ENCODE results near the gene PTPRE. TPM values are rescaled to one million over a fixed set of nuclear protein-coding genes. Genes with fewer than 3 reads are reported as not detected.

Gene PTPRE
- total RNA-seq, 2 experiments from 2014 or later: 19.9 to 22.3 TPM

DNA sequence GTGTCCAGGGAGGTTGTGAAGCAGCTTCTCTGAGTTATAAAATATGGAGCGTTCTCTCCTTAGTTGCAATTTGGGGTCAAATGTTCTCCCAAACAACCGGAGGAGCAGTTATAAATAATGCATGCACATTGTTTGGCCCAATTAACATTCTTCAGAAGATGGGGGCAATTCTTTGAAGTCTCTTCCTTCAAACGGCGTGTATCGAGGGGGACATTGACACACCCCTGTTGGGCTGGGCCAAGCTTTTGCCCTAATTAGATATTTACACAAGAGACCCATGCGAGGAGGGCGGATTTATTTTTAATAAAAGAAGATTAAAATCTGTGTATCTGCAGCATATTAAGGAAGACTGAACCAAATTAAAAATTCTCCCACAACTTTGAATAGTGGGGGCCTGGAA is 107.3 kb downstream of the PTPRE start:
- peaks cover 14% of the 10 kb centered on the region for H3K4me1 Mint-ChIP-seq (ENCODE audit: low read depth)
- H3K27ac Mint-ChIP-seq: no peak overlapping the region
- ChIA-PET POLR2A (interaction anchor here (1.6 kb wide), 1 partner anchor 23 kb away, joined by 4 read pairs; no protein-coding TSS in a partner anchor), CTCF (interaction anchor here (1.1 to 4.7 kb wide), 2 partner anchors 55 to 107 kb away, joined by 9 to 35 read pairs; partner anchors contain the start of gene PTPRE)
- TF ChIP-seq, protein P1, sequence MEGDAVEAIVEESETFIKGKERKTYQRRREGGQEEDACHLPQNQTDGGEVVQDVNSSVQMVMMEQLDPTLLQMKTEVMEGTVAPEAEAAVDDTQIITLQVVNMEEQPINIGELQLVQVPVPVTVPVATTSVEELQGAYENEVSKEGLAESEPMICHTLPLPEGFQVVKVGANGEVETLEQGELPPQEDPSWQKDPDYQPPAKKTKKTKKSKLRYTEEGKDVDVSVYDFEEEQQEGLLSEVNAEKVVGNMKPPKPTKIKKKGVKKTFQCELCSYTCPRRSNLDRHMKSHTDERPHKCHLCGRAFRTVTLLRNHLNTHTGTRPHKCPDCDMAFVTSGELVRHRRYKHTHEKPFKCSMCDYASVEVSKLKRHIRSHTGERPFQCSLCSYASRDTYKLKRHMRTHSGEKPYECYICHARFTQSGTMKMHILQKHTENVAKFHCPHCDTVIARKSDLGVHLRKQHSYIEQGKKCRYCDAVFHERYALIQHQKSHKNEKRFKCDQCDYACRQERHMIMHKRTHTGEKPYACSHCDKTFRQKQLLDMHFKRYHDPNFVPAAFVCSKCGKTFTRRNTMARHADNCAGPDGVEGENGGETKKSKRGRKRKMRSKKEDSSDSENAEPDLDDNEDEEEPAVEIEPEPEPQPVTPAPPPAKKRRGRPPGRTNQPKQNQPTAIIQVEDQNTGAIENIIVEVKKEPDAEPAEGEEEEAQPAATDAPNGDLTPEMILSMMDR (IDR thresholded peaks at IDR 0.05): no peak
- ATAC-seq: no peak
- peaks cover 9% of the 10 kb centered on the region for H3K27me3 Mint-ChIP-seq
- no peak overlapping the region for H3K4me3 Mint-ChIP-seq
- H3K9me3 Mint-ChIP-seq: no peaks in the 10 kb centered on the region
- no peak for DNase-seq
- intact Hi-C loops (cut with micrococcal nuclease): loop anchor here (10.0 kb wide), 2 partner anchors 51 to 299 kb away; no protein-coding TSS in a partner anchor
- no peaks in the 10 kb centered on the region for H3K36me3 Mint-ChIP-seq (ENCODE audit: low read depth)

DNA sequence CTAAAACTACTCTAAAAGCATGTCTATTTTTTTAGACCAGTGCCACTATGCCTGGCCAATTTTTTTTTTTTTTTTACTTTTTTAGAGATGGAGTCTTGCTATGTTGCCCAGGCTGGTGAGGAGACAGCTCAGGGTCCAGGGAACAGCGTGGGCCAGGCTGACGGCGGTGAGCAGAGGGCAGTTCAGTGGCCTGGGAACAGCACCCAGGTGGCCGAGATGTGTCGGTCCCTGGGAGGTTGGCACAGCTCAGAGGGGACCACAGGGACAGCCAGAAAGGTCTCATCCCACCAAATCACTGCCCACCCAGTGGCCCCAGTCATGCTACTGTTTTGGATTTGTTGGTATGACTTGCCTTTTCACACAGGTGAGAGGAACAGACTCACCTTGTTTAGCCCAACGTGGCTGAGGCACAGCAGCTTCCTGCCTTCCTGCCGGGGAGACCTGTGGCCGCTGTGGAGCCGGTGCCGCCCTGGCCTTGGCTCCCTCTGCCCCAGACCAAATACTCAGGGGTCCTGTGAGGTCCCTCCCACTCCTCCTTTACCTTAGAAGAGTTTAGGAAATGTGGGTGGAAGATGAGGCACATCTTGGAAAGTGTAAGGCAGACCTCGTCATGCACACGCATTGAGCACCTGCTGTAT is 109.6 kb downstream of the PTPRE start:
- TF ChIP-seq, protein P1 (IDR thresholded peaks at IDR 0.05): no peak
- H3K4me3 Mint-ChIP-seq: no peak overlapping the region
- no peak for DNase-seq
- CTCF ChIA-PET: interaction anchor here (1.1 to 3.3 kb wide), 5 partner anchors 9 to 110 kb away, joined by 3 to 13 read pairs (median 11); partner anchors contain the start of gene PTPRE
- no peaks in the 10 kb centered on the region for H3K9me3 Mint-ChIP-seq
- no peaks in the 10 kb centered on the region for H3K36me3 Mint-ChIP-seq (ENCODE audit: low read depth)
- no peak overlapping the region for H3K27ac Mint-ChIP-seq
- POLR2A ChIA-PET: no interaction called here
- H3K4me1 Mint-ChIP-seq (ENCODE audit: low read depth): peaks cover 8% of the 10 kb centered on the region
- peaks cover 4% of the 10 kb centered on the region for H3K27me3 Mint-ChIP-seq
- no peak for ATAC-seq
- intact Hi-C loops (cut with micrococcal nuclease): loop anchor here (10.0 kb wide), 2 partner anchors 48 to 302 kb away; no protein-coding TSS in a partner anchor

DNA sequence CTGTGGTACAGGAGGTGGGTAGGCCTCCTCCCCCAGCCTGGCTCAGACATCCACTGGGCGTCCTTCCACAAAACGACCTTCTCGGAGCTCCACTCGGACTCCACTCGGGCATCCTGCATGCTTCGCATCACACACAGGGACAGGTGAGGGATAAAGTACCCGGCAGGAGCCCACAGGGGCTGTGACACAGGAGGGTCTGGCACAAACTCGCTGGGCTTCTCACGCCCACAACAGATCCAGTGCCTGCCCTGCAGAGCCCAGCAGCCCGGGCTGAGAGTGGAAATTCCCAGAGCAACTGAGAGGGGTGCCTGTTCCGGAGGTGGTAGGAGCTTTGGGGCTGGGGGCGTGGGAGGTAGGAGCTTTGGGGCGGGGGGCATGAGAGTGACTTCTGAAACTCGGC is 110.9 kb downstream of the PTPRE start:
- ChIA-PET POLR2A (no interaction called here), CTCF (interaction anchor here (1.6 to 3.3 kb wide), 3 partner anchors 17 to 111 kb away, joined by 7 to 11 read pairs (median 9); partner anchors contain the start of gene PTPRE)
- Mint-ChIP-seq H3K4me1 (ENCODE audit: low read depth) (peaks cover 6% of the 10 kb centered on the region), H3K27ac (no peak overlapping the region), H3K27me3 (peaks cover 4% of the 10 kb centered on the region), H3K36me3 (ENCODE audit: low read depth) (no peaks in the 10 kb centered on the region), H3K4me3 (peak overlapping the region; percentile 47), H3K9me3 (no peaks in the 10 kb centered on the region)
- ATAC-seq: no peak
- DNase-seq: no peak
- intact Hi-C loops (cut with micrococcal nuclease): loop anchor here (10.0 kb wide), 2 partner anchors 47 to 303 kb away; no protein-coding TSS in a partner anchor
- TF ChIP-seq, protein P1 (IDR thresholded peaks at IDR 0.05): no peak

DNA sequence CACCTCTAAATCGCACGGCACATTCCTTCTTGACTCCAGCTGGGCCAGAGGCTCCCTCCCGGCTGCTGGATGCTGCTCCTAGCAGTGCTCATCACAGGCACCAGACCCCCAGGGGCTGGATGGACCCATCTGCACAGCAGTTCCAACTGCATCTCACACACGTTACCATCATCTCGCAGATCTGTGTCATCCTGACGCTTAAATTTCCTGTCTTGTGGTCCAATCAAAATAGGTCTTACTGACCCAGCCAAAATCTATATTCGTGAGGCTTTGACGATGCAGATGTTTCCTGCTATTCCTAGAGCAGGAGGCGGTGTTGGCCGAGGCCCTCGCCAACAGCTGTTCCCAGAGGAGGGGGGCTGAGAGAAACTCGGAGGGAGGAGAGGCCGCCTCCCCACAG is 111.3 kb downstream of the PTPRE start:
- TF ChIP-seq, protein P1 (IDR thresholded peaks at IDR 0.05): no peak
- peak overlapping the region; percentile 47 for H3K4me3 Mint-ChIP-seq
- H3K27me3 Mint-ChIP-seq: peaks cover 4% of the 10 kb centered on the region
- peaks cover 6% of the 10 kb centered on the region for H3K4me1 Mint-ChIP-seq (ENCODE audit: low read depth)
- ATAC-seq (peak; percentile 64), DNase-seq (no peak)
- no peak overlapping the region for H3K27ac Mint-ChIP-seq
- CTCF ChIA-PET: interaction anchor here (1.6 to 3.3 kb wide), 3 partner anchors 17 to 112 kb away, joined by 7 to 11 read pairs (median 9); partner anchors contain the start of gene PTPRE
- POLR2A ChIA-PET: no interaction called here
- intact Hi-C loops (cut with micrococcal nuclease): loop anchor here (10.0 kb wide), 2 partner anchors 47 to 303 kb away; no protein-coding TSS in a partner anchor
- H3K9me3 Mint-ChIP-seq: no peaks in the 10 kb centered on the region
- H3K36me3 Mint-ChIP-seq (ENCODE audit: low read depth): no peaks in the 10 kb centered on the region

DNA sequence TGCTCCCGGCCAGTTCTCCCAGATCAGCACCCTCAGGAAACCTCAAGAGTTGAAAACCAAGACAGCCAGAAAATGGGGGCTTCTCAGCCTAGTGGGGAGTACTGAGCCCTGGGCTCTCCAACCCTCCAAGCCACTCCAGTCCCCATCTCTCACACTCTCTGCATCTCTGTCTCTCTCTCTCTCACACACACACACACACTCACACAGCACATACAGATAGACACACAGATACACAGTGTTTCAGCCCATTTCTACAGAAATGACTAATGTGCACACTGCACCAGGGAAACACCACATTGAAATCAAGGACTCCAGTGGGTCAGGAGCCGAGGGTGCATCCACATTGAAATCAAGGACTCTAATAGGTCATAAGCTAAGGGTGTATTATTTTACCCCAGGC is 111.8 kb downstream of the PTPRE start:
- ChIA-PET POLR2A (interaction anchor here (0.7 kb wide), 1 partner anchor 673 kb away, joined by 3 read pairs; no protein-coding TSS in a partner anchor), CTCF (interaction anchor here (1.6 to 3.3 kb wide), 3 partner anchors 16 to 112 kb away, joined by 7 to 11 read pairs (median 9); partner anchors contain the start of gene PTPRE)
- no peaks in the 10 kb centered on the region for H3K36me3 Mint-ChIP-seq (ENCODE audit: low read depth)
- no peaks in the 10 kb centered on the region for H3K9me3 Mint-ChIP-seq
- no peak overlapping the region for H3K4me3 Mint-ChIP-seq
- peak; percentile 49 for ATAC-seq
- H3K4me1 Mint-ChIP-seq (ENCODE audit: low read depth): peaks cover 6% of the 10 kb centered on the region
- TF ChIP-seq, protein P1 (IDR thresholded peaks at IDR 0.05): no peak
- peaks cover 4% of the 10 kb centered on the region for H3K27me3 Mint-ChIP-seq
- DNase-seq: no peak
- peak overlapping the region; percentile 31 for H3K27ac Mint-ChIP-seq
- intact Hi-C loops (cut with micrococcal nuclease): loop anchor here (10.0 kb wide), 2 partner anchors 46 to 304 kb away; no protein-coding TSS in a partner anchor

All from activated CD8-positive, alpha-beta T cell treated with anti-CD3 and anti-CD28 coated beads for 36 hours (primary cell).